Bone marrow (tissue), 2 donors: ENCODE measurements around the gene SCN4B.
A peak's percentile ranks its signal among the peaks of the same experiment; 100 is the strongest.

Experiments
- DNase-seq, 2 donors: peaks; one replicate each; lab custom pipeline; 2025; lab: John Stamatoyannopoulos, UW

The SCN4B gene

GRCh38 chr11:118099838-118100556, 52.6 kb downstream of the SCN4B start:
- no peak for DNase-seq

GRCh38 chr11:118098996-118099837, 53.4 kb downstream of the SCN4B start:
- DNase-seq: no peak

DNA sequence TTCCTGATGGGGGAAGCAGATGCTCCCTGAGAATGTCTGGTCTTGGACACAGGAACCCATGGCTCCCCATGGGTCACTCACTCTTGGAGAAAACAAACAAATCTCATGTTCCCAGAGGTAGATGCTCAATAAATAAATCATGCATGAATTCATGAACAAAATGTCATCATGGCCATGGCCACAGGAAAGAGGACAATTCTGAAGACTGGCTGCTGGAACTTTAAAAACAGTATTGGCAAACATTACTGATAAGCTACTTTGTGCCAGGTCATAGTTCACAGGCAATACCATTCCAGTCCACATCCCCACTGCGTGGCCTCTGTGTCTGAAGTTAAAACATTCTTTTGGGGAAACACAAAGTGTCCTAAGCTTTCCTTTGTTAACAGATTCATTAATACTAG, 56.7 kb downstream of the SCN4B start:
- DNase-seq: no peak

GRCh38 chr11:118095493-118095892, 57.1 kb downstream of the SCN4B start:
- peak in 1 of 2 donors; percentile 9 for DNase-seq

GRCh38 chr11:118092907-118093571, 59.6 kb downstream of the SCN4B start:
- no peak for DNase-seq

- no peak for DNase-seq
These were observed 60.9 kb downstream of the SCN4B start for GRCh38 chr11:118091690-118092089.

DNA sequence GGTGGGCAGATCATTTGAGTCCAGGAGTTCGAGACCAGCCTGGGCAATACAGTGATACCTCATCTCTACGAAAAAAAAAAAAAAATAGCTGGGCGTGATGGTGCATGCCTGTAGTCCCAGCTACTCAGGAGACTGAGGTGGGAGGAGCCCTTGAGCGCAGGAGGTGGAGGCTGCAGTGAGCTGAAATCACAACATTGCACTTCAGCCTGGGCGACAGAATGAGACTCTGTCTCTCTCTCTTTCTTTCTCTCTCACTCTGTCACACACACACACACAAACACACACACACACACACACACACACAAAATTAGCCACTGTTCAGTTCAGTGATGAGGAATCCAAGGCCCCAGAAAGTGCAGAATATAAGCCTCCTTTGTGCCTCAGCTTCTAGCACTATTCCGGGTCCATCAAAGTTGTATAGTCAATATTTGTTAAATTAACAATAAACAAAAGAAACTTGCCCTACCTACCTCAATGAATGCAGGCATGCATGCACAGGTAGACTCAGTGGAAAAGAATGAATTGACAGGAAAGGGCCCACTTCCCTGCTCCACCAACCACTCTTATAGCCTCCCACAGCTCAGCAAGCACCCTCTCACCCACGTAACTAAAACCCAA, 62.0 kb downstream of the SCN4B start:
- DNase-seq: no peak

- DNase-seq: peak in 1 of 2 donors; percentile 96
These were observed 64.1 kb downstream of the SCN4B start for GRCh38 chr11:118088531-118088930.

DNA sequence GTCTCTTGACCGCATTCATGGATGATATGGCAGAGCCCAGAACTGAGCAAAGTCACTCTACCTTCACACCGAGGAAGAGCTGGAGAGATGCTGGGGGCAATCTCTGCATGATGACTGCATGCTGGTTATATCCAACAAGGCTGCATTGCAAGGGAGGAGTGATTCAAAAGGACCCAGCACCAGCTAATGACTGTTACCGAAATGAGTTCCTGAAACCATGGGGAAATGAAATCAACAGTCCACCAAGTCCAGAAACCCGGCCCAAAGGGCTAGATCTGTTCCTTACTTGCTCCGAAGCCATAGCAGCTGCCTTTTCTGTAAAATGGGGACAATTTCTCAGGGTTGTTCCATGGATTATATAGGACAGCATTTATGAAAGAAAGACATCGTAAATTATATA, 64.7 kb downstream of the SCN4B start:
- no peak for DNase-seq

GRCh38 chr11:118086913-118087768, 65.5 kb downstream of the SCN4B start, which contains the start of gene SMIM35:
SMIM35 (minus strand) TSS chr11:118086963; CDS start chr11:118086757, 206 bp downstream.
- DNase-seq: no peak

GRCh38 chr11:118084656-118085055, 68.0 kb downstream of the SCN4B start:
- no peak for DNase-seq

DNA sequence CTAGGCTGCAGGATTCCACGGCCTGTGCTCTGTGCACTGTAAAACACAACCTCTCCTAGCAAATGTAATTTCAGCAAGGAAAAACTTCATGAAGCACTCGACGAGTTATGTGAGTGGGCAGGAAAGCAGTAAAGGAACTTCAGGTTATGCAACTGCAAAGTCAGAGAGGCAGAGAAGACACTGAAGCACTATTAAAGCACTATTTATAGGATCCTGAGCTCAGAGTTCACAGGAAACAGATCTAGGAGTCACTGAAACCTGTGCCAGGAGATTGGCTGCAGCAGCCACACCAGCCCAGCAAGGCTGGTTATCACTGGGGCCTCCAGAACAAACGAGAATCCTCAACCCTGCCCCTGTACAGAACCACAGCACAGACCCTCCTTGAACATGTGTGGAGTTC, 68.4 kb downstream of the SCN4B start:
- peak in 1 of 2 donors; percentile 94 for DNase-seq
